SK-N-SH (cell line): ENCODE data around the gene SEMA4F. TPM values are rescaled to one million over a fixed set of nuclear protein-coding genes. Genes with fewer than 3 reads are reported as not detected.

Source experiments
- CTCF ChIA-PET: fragments of 300-600, 350-600 bp; formaldehyde crosslinking; extraction: SDS; loops from one replicate; lab custom pipeline; 2021; lab: Yijun Ruan, JAX
- POLR2A ChIA-PET: fragments of 350-600 bp; sonication (Branson Sonifier 250); formaldehyde crosslinking; extraction: SDS; loops from one replicate; lab custom pipeline; 2020; ENCODE audit warnings: antibody characterized with exemption, inconsistent platforms; lab: Yijun Ruan, JAX
- DNase-seq: peaks from one replicate; pipeline ENCODE4 v3.0.0; 2012
- H2AFZ ChIP-seq: fragments of 200-600 bp; sonication (generic); 2 replicates; pipeline ENCODE4 v1.8.1; 2016; ENCODE audit warnings: antibody characterized with exemption, mild to moderate bottlenecking, low read depth
- H3F3A ChIP-seq: fragments of 200-600 bp; sonication (generic); replicated peaks from 2 replicates; pipeline ENCODE3; 2016; ENCODE audit warnings: antibody characterized with exemption, mild to moderate bottlenecking; ENCODE audit not compliant: insufficient read depth
- H3K27ac ChIP-seq, 2 experiments: fragments of 200-500 bp in 1 of 2; fragments of 200-600 bp in 1 of 2; sonication (Bioruptor generic) in 1 of 2; sonication (generic), shearing (Covaris generic) in 1 of 2; 2 replicates each; pipeline versions ENCODE4 v1.5.1 to v1.6.1; 2014 to 2016; ENCODE audit warnings: low read depth in 2 of 2, inconsistent platforms in 1 of 2, low read length in 1 of 2, mild to moderate bottlenecking in 1 of 2, mixed read lengths in 1 of 2
- H3K27me3 ChIP-seq: fragments of 200-600 bp; sonication (generic), shearing (Covaris generic); 2 replicates; pipeline ENCODE4 v1.6.1; 2016; ENCODE audit warnings: mixed run types; ENCODE audit not compliant: insufficient read depth
- H3K36me3 ChIP-seq, 2 experiments: fragments of 200-500 bp in 1 of 2; fragments of 200-600 bp in 1 of 2; sonication (Bioruptor generic) in 1 of 2; sonication (generic) in 1 of 2; replicated peaks in 1 of 2; 2 replicates each; pipeline versions ENCODE3 to v1.5.1; 2014 to 2016; ENCODE audit warnings: low read length in 1 of 2, mild to moderate bottlenecking in 1 of 2; ENCODE audit not compliant: insufficient read depth in 2 of 2, control insufficient read depth in 1 of 2
- H3K4me1 ChIP-seq, 2 experiments: fragments of 200-500 bp in 1 of 2; fragments of 200-600 bp in 1 of 2; sonication (Bioruptor generic) in 1 of 2; sonication (generic), shearing (Covaris generic) in 1 of 2; 2 replicates each; pipeline versions ENCODE4 v1.5.1 to v1.6.1; 2014 to 2016; ENCODE audit warnings: low read depth in 1 of 2, low read length in 1 of 2, mixed run types in 1 of 2; ENCODE audit not compliant: insufficient read depth in 2 of 2, control insufficient read depth in 1 of 2
- H3K4me2 ChIP-seq: fragments of 200-600 bp; sonication (generic), shearing (Covaris generic); 2 replicates; pipeline ENCODE4 v1.6.1; 2017; ENCODE audit warnings: mixed run types
- H3K4me3 ChIP-seq, 2 experiments: fragments of 200-500 bp in 1 of 2; fragments of 200-600 bp in 1 of 2; sonication (Bioruptor generic) in 1 of 2; sonication (generic), shearing (Covaris generic) in 1 of 2; 2 replicates each; pipeline versions ENCODE4 v1.5.1 to v1.8.1; 2014 to 2016; ENCODE audit warnings: low read depth in 2 of 2, inconsistent platforms in 1 of 2, low read length in 1 of 2, mild to moderate bottlenecking in 1 of 2, mixed read lengths in 1 of 2, moderate library complexity in 1 of 2
- H3K79me2 ChIP-seq: fragments of 200-600 bp; sonication (generic); 2 replicates; pipeline ENCODE4 v1.8.1; 2017; ENCODE audit warnings: mild to moderate bottlenecking; ENCODE audit not compliant: insufficient read depth
- H3K9ac ChIP-seq: fragments of 200-600 bp; sonication (generic); 2 replicates; pipeline ENCODE4 v1.6.1; 2017; ENCODE audit warnings: mixed run types
- H3K9me2 ChIP-seq: fragments of 200-600 bp; sonication (generic); 2 replicates; pipeline ENCODE4 v1.6.1; 2017; ENCODE audit warnings: mixed run types
- H3K9me3 ChIP-seq: fragments of 200-600 bp; sonication (generic); 2 replicates; pipeline ENCODE4 v1.6.1; 2017; ENCODE audit warnings: mixed run types, mild to moderate bottlenecking, moderate library complexity
- H4K20me1 ChIP-seq: fragments of 200-600 bp; sonication (generic); 2 replicates; pipeline ENCODE4 v1.6.1; 2017; ENCODE audit warnings: mild to moderate bottlenecking, mixed run types; ENCODE audit not compliant: insufficient read depth
- EP300 ChIP-seq, 2 experiments: IDR thresholded peaks; 2 replicates each; pipeline versions ENCODE4 v1.4.0 to v1.6.1; 2012; ENCODE audit warnings: borderline replicate concordance in 1 of 2, low read depth in 1 of 2, low read length in 1 of 2
- EZH2phosphoT487 ChIP-seq: fragments of 200-600 bp; sonication (generic); IDR thresholded peaks from 2 replicates; pipeline ENCODE4 v1.6.1; 2017; ENCODE audit warnings: low read depth, mixed run types, mild to moderate bottlenecking, antibody characterized with exemption, moderate library complexity, borderline replicate concordance
- FOXM1 ChIP-seq: IDR thresholded peaks from 2 replicates; pipeline ENCODE4 v1.4.0; 2012; ENCODE audit warnings: low read depth, mild to moderate bottlenecking
- GATA2 ChIP-seq: sonication (generic); formaldehyde crosslinking; IDR thresholded peaks from 2 replicates; pipeline ENCODE4 v1.5.0; 2020; ENCODE audit warnings: mild to moderate bottlenecking, missing genetic modification reagents
- JUND ChIP-seq: IDR thresholded peaks from 2 replicates; pipeline ENCODE4 v1.4.0; 2012
- MAX ChIP-seq: IDR thresholded peaks from 2 replicates; pipeline ENCODE4 v1.4.0; 2012; ENCODE audit warnings: low read depth
- MXI1 ChIP-seq: IDR thresholded peaks from 2 replicates; pipeline ENCODE4 v1.6.1; 2012; ENCODE audit warnings: mild to moderate bottlenecking, low read depth, low read length, improper control_type of control experiment
- NFIC ChIP-seq: IDR thresholded peaks from 2 replicates; pipeline ENCODE4 v1.4.0; 2012; ENCODE audit warnings: borderline replicate concordance
- NRF1 ChIP-seq: IDR thresholded peaks from 2 replicates; pipeline ENCODE4 v1.6.1; 2012; ENCODE audit warnings: low read depth, mild to moderate bottlenecking, low read length
- POLR2AphosphoS5 ChIP-seq: IDR thresholded peaks from 2 replicates; pipeline ENCODE4 v1.6.1; 2012; ENCODE audit warnings: low read depth, low read length
- REST ChIP-seq: IDR thresholded peaks from 2 replicates; pipeline ENCODE4 v1.6.1; 2012; ENCODE audit warnings: mild to moderate bottlenecking, low read depth, low read length, moderate library complexity
- RXRA ChIP-seq: IDR thresholded peaks from 2 replicates; pipeline ENCODE4 v1.4.0; 2012; ENCODE audit warnings: low read depth, mild to moderate bottlenecking, borderline replicate concordance
- SMC3 ChIP-seq: IDR thresholded peaks from 2 replicates; pipeline ENCODE4 v1.6.1; 2012; ENCODE audit warnings: low read depth, low read length, improper control_type of control experiment
- TAF1 ChIP-seq: IDR thresholded peaks from 2 replicates; pipeline ENCODE4 v1.6.1; 2012; ENCODE audit warnings: low read depth, mild to moderate bottlenecking, low read length, moderate library complexity, borderline replicate concordance
- TCF12 ChIP-seq: IDR thresholded peaks from 2 replicates; pipeline ENCODE4 v1.4.0; 2012
- WGBS: methylation state at CpG from one replicate; pipeline ENCODE4 v1.1.6; 2017; ENCODE audit warnings: low lambda C conversion rate; 5-methylcytosine and 5-hydroxymethylcytosine counted together
- polyA plus RNA-seq, 3 experiments: library from polyadenylated mRNA; depleted of rRNA; stranded (reverse); fragments of >200 nt; gene quantifications; 2 replicates each; pipeline ENCODE4 v1.2.3, GENCODE V29; 2012
- TF ChIP-seq, protein P1 (sequence below): fragments of 150-350 bp; IDR thresholded peaks from 2 replicates; pipeline ENCODE4 v1.6.1; 2017; ENCODE audit warnings: antibody characterized with exemption, low read length, low read depth, borderline replicate concordance
- TF ChIP-seq, protein P2 (sequence below): fragments of 200-600 bp; sonication (generic); IDR thresholded peaks from 2 replicates; pipeline ENCODE4 v1.6.1; 2017; ENCODE audit warnings: antibody characterized with exemption, mild to moderate bottlenecking, moderate library complexity
- TF ChIP-seq, protein P3 (sequence below): fragments of 150-350 bp; IDR thresholded peaks from 2 replicates; pipeline ENCODE4 v1.6.1; 2016; ENCODE audit warnings: mild to moderate bottlenecking, low read depth, low read length

Gene SEMA4F
- polyA plus RNA-seq, 1 of the 3 experiments (the other 2 are of a cell fraction) = 17.3 TPM

DNA sequence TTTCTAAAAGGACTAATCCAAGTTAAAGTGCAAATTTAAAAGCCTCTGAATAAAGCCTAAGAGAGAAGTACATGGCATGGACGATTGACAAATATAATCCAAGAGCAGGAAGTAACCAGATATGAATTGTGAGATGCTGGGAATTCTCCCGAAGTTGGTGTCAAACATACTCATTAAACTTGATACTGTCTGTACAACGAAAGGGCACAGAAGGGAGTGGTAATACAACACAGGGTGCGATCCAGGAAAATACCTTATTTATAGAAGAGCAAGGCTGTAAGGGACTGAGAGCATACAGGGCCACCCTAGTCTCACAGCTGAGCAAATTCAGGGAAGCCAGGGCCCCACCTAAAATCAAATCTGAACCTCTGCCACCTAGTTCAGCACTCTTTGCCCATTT, 41.6 kb downstream of the SEMA4F start (continued):
- TF ChIP-seq MXI1 = no peak

- CTCF ChIA-PET = interaction anchor here (1.0 kb wide), 1 partner anchor 9 kb away, joined by 7 read pairs; no protein-coding TSS in a partner anchor
- Histone ChIP-seq H3K4me2 (no peak overlapping the region), H3K4me3 (no peak overlapping the region), H3K36me3 (no peaks in the 10 kb centered on the region), H4K20me1 (no peaks in the 10 kb centered on the region), H3K9ac (no peak overlapping the region), H2AFZ (no peak overlapping the region), H3K9me3 (no peaks in the 10 kb centered on the region), H3K27ac (no peak overlapping the region), H3K4me1 (no peaks in the 10 kb centered on the region; a peak in 1 of 4 replicates), H3K79me2 (no peaks in the 10 kb centered on the region), H3K9me2 (no peaks in the 10 kb centered on the region), H3F3A (no peaks in the 10 kb centered on the region), H3K27me3 (no peaks in the 10 kb centered on the region)
- 45% methylated on average over 2 of the region's 2 CpGs for WGBS
- TF ChIP-seq GATA2 (CRISPR knock-in tag) (no peak), EP300 (IDR thresholded peaks at IDR 0.05; ENCODE audit: borderline replicate concordance in 1 of 2, low read depth in 1 of 2, low read length in 1 of 2) (no peak), REST (no peak), NFIC (no peak), POLR2AphosphoS5 (no peak), RXRA (no peak), TCF12 (no peak), MAX (no peak), FOXM1 (no peak), TAF1 (no peak), NRF1 (no peak), EZH2phosphoT487 (no peak), SMC3 (no peak), JUND (no peak)
- TF ChIP-seq, protein P1, sequence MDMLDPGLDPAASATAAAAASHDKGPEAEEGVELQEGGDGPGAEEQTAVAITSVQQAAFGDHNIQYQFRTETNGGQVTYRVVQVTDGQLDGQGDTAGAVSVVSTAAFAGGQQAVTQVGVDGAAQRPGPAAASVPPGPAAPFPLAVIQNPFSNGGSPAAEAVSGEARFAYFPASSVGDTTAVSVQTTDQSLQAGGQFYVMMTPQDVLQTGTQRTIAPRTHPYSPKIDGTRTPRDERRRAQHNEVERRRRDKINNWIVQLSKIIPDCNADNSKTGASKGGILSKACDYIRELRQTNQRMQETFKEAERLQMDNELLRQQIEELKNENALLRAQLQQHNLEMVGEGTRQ = no peak
- TF ChIP-seq, protein P2, sequence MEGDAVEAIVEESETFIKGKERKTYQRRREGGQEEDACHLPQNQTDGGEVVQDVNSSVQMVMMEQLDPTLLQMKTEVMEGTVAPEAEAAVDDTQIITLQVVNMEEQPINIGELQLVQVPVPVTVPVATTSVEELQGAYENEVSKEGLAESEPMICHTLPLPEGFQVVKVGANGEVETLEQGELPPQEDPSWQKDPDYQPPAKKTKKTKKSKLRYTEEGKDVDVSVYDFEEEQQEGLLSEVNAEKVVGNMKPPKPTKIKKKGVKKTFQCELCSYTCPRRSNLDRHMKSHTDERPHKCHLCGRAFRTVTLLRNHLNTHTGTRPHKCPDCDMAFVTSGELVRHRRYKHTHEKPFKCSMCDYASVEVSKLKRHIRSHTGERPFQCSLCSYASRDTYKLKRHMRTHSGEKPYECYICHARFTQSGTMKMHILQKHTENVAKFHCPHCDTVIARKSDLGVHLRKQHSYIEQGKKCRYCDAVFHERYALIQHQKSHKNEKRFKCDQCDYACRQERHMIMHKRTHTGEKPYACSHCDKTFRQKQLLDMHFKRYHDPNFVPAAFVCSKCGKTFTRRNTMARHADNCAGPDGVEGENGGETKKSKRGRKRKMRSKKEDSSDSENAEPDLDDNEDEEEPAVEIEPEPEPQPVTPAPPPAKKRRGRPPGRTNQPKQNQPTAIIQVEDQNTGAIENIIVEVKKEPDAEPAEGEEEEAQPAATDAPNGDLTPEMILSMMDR = no peak
- TF ChIP-seq, protein P3, sequence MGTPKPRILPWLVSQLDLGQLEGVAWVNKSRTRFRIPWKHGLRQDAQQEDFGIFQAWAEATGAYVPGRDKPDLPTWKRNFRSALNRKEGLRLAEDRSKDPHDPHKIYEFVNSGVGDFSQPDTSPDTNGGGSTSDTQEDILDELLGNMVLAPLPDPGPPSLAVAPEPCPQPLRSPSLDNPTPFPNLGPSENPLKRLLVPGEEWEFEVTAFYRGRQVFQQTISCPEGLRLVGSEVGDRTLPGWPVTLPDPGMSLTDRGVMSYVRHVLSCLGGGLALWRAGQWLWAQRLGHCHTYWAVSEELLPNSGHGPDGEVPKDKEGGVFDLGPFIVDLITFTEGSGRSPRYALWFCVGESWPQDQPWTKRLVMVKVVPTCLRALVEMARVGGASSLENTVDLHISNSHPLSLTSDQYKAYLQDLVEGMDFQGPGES = no peak
- POLR2A ChIA-PET = no interaction called here
- no peak for DNase-seq
Measured at GRCh38 chr2:74696829-74697228, 42.8 kb downstream of the SEMA4F start.
